HEK293 (cell line): ENCODE measurements around the gene SHISA6.

Experiments used
- CTCF ChIP-seq: fragments of 450-650 bp; formaldehyde crosslinking; IDR thresholded peaks from 2 replicates; pipeline ENCODE4 v1.5.1; 2016; ENCODE audit warnings: missing biosample characterization, missing genetic modification characterization
- TCF7L2 ChIP-seq: IDR thresholded peaks from 2 replicates; pipeline ENCODE4 v1.6.1; 2011; ENCODE audit warnings: low read depth, mild to moderate bottlenecking, inconsistent platforms, low read length, moderate library complexity, borderline replicate concordance
- ZBTB7A ChIP-seq: fragments of 450-650 bp; formaldehyde crosslinking; IDR thresholded peaks from 2 replicates; pipeline ENCODE4 v1.5.1; 2016; ENCODE audit warnings: low read depth, missing biosample characterization, missing genetic modification characterization
- ZNF366 ChIP-seq: fragments of 450-650 bp; formaldehyde crosslinking; conservative IDR thresholded peaks from 2 replicates; pipeline ENCODE4 v1.5.1; 2016; ENCODE audit warnings: missing biosample characterization, missing genetic modification characterization
- ZNF776 ChIP-seq: fragments of 450-650 bp; formaldehyde crosslinking; IDR thresholded peaks from 2 replicates; pipeline ENCODE4 v1.5.0; 2017; ENCODE audit warnings: missing biosample characterization, missing genetic modification characterization, borderline replicate concordance

DNA sequence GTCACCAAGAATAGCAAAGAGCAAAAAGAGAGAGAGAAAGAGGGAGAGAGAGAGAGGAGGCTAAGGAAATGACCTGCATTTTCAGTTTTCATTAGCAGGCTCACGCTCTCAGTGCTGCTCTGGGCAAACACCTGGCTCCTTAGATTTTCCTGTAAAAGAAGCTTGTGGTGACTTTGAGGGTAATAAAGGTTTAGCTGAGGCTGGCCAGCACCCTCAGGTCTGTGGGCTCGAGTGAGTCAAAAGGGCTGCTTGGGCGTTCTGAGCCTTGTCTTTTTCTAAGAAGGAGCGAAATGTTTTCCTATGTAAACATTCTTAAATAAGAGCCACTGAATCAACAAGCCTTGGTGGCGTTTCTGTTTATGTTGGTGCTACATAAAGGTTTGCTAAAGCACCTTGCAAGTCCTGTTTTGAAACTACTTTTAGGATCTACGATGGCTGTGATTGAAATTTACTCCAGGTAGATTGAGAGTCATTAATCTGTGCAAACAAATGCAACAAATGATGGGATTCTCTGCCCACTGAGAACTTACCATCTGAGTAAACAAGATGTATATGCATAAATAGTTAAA lies 38.8 kb downstream of the SHISA6 start:
- TF ChIP-seq CTCF (no peak), ZNF366 (no peak), ZBTB7A (tag by site-specific recombination) (no peak), TCF7L2 (no peak), ZNF776 (no peak)
